HG03571 (cell line): Measurements from ENCODE around the gene CPT1B.
A peak's percentile ranks its signal among the peaks of the same experiment; 100 is the strongest.

Source experiments
- ATAC-seq: cut with Tn5 transposase; IDR thresholded peaks from one replicate; pipeline ENCODE4 v1.9.1; 2021; ENCODE audit not compliant: unreplicated experiment

CPT1B gene

DNA sequence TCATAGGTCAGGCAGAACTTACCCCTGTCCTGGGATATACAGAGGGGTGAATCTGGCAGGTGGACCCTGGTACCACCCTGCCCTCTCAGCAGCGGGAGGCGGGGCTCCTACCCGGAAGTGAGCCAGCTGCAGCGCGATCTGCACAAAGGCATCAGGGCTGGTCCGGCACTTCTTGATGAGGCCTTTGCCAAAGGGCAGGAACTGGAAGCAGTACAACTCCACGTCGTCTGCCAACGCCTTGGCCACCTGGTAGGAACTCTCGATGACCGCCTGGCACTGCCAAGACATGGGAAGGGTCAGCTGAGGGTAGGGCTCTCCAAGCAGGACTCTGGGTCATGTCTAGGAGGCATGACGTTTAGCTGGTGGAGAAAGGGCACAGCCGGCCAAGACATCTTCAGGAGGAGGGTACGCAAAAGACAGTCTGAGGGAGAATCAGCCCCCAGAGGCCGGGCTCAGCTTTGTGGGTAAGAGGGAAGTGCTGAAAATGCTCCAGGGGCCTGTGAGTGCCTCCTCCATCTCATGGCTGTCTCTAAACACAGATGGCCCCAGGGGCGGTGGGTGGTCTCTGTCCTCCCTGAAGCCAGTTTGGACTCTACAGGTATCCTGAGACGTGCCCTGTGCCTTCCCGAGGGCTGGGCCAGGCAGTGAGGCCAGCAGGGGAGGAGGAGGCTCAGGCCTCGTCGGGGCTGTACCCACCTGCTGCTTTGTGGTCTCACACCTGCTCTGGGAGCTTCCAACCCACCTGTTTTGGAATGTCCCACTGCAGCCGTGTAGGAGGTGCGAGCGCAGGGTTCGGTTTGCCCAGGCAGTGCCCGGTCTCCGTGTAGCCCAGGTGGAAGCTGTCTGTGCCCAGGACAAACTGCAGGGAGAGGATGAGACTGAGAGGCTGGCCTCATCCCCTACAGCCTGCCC is 6.7 kb downstream of the CPT1B start:
- no peak for ATAC-seq

GRCh38 chr22:50570861-50571260 is 7.4 kb downstream of the CPT1B start:
- no peak for ATAC-seq

DNA sequence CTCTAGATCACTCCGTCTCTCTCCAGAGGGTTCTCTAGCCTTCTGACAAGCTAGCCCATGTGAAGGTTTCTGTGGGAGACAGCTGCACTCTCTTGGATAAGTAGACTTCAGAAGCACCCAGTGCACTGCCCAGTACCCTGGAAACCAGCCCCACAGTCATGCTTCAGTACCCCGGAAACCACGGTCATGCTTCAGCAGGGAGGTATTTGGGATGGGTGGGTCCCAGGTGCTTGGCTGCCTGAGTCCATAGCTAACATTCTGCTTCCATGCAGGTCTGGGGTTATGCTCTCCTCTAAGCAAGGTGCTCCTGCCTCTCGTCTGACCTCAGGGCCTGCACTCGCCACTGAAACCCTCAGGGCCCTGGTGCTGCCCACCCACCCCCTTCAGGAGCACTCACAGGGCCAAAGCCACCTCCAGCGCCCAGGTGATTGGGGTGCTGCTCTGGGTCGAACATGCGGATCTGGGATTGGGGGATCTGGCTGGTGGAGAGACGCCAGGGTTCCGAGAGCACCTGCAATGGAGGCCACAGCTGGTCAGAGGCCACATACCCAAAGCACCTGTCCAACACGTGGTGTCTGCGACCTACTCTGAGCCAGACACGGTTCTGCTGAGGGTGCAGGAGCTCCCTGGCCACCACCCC is 8.2 kb downstream of the CPT1B start:
- ATAC-seq: no peak

GRCh38 chr22:50569041-50569459 is 9.2 kb downstream of the CPT1B start:
- ATAC-seq: no peak

DNA sequence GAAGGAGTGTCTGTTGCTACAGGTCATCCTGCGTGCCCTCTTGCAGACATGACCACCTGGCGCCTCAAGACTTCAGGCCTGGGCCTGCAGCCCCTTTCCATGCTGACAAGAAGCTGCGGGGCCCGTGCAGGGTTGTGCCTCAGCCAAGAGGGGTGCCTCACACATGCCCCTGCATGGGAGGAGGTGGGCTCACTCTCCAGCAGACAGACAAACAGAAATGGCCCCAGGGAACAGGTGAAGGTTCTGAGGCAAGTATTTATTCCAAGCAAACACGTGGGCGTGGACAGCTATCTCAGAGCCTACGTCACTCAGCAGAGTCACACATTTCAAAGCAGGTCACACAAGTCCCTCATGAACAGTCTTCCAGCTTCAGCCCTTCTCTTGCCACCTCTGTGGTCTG is 9.6 kb downstream of the CPT1B start:
- no peak for ATAC-seq

GRCh38 chr22:50567721-50568252 is 10.4 kb downstream of the CPT1B start:
- ATAC-seq: no peak

DNA sequence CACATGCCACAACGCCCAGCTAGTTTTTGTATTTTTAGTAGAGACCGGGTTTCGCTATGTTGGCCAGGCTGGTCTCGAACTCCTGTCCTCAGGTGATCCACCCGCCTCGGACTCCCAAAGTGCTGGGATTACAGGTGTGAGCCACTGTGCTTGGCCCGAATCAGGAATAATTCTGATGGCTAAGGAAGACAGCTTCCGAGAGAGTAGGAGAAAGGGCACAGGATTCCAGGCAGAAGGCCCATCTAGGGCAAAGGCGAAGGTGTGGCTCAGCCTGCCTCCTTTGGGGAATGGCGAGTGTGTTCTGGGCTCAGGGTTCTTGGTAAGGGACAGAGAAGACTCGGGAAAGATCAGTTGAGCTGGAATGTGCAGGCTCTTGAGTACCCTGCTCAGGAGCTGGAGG is 13.9 kb downstream of the CPT1B start:
- no peak for ATAC-seq

- ATAC-seq: no peak
These were observed 14.6 kb downstream of the CPT1B start for GRCh38 chr22:50563413-50564160.

- peak; percentile 92 for ATAC-seq
These were observed 15.5 kb downstream of the CPT1B start, which contains the start of gene SYCE3 for GRCh38 chr22:50562523-50563412. SYCE3 (minus strand) TSS chr22:50562919; CDS start chr22:50556405, 6,514 bp downstream.

DNA sequence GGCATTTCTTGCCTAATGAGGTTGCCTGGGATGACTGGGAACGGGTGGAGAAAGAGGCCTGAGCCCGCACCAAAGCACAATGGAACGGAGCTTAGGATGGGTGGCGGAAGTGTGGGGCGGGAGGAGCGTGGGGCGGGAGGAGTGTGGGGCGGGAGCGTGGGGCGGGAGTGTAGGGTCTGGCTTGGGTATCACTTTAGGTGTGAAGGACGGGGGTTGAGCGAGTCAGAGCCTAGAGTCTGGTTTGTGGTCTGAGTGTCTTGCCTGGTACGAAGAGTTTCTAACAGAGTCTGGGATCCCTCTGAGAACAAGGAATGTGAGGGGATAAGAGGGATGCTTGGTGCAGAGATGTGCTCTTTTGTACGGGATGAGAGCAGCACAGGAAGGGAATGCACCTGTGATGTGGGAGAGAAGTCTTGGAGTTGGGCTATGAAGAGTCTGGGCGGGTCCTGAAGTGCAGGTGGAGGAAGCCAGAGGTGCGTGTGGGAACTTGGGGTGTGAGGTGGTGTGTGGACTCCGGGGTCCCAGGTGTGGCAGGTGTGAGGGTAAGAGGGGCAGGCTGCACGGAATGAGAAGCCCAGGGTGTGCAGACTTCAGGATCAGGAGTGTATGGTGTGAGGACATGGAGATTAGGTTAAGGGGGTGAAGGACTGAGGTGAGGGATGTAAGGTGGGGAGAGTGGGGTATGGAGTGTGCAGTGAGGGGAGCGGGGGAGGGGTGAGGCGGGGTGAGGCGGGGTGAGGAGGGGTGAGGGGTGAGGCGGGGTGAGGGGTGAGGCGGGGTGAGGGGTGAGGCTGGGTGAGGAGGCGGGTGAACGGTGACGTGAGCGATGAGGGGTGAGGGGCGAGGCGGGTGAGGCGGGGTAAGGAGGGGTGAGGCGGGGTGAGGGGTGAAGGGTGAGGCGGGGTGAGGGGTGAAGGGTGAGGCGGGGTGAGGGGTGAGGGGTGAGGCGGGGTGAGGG is 16.5 kb downstream of the CPT1B start:
- ATAC-seq: no peak

- no peak for ATAC-seq
These were observed 18.2 kb downstream of the CPT1B start for GRCh38 chr22:50560034-50560433.

DNA sequence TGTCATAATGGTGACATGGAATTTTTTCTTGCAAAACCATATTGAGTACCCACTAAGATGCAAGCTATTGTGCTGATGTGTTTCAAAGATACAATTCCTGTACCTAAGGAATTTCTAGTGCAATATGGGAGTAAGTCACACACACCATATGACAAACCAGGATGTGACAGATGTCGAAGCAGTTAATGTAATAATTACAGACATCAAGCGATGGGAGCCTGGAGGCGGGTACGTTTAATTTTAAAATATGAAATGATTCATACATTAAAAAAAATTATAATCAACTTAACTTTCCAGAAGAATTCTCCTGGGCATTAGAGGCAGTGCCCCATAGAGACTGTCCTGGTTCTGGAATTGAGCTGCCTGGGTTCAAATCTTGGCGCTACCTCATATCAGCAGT is 21.5 kb downstream of the CPT1B start:
- ATAC-seq: no peak

GRCh38 chr22:50553310-50553709 is 24.9 kb downstream of the CPT1B start:
- no peak for ATAC-seq

DNA sequence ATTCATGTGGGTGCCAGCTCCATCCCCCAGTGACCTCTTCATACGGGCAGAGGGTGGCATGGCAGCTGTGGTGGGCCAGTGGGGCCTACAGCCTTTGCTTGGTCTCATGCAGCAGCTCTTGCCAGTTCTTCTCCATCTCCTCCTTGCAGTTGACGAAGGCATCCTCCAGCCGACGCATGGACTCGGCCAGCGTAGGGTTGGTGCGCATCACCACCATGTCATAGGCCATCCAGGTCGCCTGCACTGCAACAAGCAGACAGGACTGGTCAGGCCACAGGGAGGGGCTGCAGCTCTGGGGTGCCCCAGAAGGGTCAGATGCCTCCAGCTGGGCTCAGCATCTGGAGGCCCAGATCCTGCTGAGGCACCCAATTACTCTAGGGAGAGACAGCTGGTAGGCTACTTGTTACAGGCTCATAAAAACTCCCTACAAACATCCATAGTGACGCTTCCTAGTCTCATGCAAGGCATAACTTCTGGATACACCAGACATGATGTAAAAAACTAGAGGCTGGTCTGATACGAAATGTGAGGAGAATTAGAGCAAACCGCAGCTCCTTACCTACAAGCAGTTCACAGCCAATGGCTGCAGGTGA is 27.0 kb downstream of the CPT1B start:
- no peak for ATAC-seq

DNA sequence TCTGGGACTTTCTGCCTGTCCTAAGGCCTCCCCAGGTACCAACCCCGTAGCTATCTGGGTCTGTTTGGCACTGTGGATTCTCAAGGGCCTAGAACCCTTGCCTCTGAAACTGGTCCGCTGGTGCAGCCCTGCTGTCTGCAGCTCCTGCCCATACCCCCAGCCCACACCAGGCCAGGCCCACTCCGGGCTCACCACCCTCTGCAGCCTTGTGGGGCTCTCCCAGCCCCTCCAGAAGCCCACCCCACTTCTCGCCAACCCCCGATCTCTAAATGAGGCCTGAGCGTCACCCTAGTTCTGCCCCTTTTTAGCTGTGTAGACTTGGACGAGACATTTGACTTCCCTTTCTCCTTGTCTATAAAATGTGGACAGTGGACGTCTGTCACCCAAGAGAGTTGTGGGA is 27.8 kb downstream of the CPT1B start:
- no peak for ATAC-seq

GRCh38 chr22:50548921-50549790 is 29.1 kb downstream of the CPT1B start:
- no peak for ATAC-seq

DNA sequence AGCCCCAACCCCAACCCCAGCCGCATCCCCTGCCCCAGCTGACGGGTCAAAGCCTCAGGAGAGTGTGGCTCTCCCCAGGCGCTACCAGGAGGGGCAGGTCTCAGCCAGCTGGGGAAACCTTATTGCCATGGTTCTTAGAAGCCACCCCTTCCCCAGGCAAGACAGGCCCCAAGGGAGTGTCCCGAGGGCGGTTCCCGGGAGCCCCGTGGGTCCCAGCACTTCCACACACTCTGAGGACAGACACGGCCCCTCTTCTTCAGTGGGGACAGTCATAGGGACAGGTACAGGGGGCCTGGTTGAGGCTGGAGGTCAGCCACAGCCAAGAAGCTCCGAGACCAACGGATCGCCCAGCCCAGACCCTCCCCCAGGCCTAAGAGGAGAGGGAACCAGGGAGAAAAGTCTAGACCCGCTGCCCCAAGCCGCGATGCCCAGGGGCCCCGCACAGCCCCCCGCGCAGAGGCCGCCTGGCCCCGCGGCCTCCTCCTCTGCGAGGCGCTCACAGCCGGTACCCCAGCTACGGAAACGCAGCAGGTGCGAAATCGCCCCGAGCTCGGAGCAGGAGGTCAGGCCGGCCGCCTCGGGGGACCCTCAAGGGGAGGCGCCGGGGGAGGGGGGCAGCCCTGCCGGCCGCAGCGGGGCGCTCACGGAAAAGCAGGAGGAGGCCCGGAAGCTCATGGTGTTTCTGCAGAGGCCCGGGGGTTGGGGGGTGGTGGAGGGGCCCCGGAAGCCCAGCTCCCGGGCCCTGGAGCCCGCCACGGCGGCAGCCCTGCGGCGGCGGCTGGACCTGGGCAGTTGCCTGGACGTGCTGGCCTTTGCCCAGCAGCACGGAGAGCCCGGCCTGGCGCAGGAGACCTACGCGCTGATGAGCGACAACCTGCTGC is 29.9 kb downstream of the CPT1B start:
- ATAC-seq: no peak
